Measurements from ENCODE around the gene TBX4. TPM values are rescaled to one million over a fixed set of nuclear protein-coding genes. Genes with fewer than 3 reads are reported as not detected.
"Not testable (repeated sequence)": the region's sequence is repeated elsewhere in the genome, so short reads cannot be mapped to it uniquely, and the experiment has no call there.

The TBX4 gene
- total and polyA plus RNA-seq, 5 experiments from 2014 or later: not detected

DNA sequence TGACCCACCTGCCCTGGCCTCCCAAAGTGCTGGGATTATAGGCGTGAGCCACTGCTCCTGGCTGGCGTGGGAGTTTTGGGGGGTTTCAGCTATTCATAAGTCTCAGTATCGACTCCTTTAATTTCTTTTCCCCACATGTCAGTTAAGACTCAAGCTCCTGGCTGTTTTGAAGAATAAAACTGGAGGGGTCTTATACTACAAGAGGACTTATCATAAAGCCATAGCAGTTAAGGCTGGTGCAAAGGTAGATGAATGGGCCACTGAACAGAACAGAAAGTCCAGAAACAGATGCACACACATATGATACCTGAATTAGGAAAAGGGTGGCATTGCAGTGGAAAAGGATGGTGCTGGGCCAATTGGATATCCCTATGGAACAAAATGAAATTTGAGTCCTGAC, 47.4 kb downstream of the TBX4 start:
- Mint-ChIP-seq H3K9me3 (peaks cover 0 to 2% (median 0%) of the 10 kb centered on the region in 9 donors), H3K36me3 (no peaks in the 10 kb centered on the region), H3K27me3 (peaks cover 5 to 25% (median 12%) of the 10 kb centered on the region in 5 donors), H3K4me3 (no peak overlapping the region), H3K27ac (no peak overlapping the region), H3K4me1 (peaks cover 0 to 9% (median 0%) of the 10 kb centered on the region in 4 donors)
- DNase-seq (no peak), ATAC-seq (no peak)
- POLR2A ChIA-PET: no interaction called here

DNA sequence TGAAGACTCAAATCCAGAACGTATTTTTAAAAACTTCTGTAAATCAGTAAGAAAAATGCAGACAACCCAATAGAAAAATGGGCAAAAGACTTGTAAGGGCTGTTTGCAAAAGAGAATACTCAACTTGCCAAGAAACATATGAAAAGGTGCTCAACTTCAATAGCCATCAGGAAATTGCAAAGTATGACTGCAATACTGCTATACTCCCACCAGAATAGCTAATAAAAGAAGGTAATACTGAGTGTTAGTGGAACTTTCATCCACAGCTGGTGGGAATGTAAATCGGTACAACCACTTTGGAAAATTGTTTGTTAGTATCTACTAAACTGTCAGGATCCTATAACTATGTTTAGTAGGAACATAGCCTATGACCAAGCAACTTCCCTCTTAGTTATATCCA, 48.1 kb downstream of the TBX4 start:
- ATAC-seq: no peak
- no peak for DNase-seq
- POLR2A ChIA-PET: interaction anchor here (0.8 kb wide), 1 partner anchor 10 kb away, joined by 4 read pairs; no protein-coding TSS in a partner anchor
- H3K36me3 Mint-ChIP-seq: no peaks in the 10 kb centered on the region
- peaks cover 0 to 2% (median 0%) of the 10 kb centered on the region in 9 donors for H3K9me3 Mint-ChIP-seq
- H3K4me1 Mint-ChIP-seq: peaks cover 0 to 9% (median 0%) of the 10 kb centered on the region in 4 donors
- peaks cover 10 to 31% (median 17%) of the 10 kb centered on the region in 5 donors for H3K27me3 Mint-ChIP-seq
- H3K27ac Mint-ChIP-seq: no peak overlapping the region
- H3K4me3 Mint-ChIP-seq: no peak overlapping the region

DNA sequence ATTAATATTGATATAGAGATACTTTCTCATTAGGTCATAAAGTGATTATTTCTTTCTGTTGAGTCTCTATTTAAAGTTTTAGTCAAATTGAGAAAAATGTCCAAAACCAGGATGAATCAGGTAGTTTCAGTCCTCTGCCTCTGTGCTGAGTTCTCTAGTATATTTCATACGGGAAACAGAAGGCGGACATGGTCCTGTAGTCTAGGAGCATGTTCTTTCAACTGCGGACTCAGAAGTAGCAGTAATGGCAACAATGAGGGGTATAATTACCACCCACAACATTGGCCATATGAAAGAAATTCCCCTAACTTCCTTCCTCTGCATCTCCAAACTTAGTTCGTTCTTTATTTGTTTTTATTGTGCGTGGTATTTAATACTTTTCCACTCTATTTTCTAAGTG, 50.1 kb downstream of the TBX4 start:
- Mint-ChIP-seq H3K9me3 (peaks cover 0 to 2% (median 0%) of the 10 kb centered on the region in 9 donors), H3K36me3 (no peaks in the 10 kb centered on the region), H3K4me1 (no peaks in the 10 kb centered on the region), H3K27me3 (peaks cover 10 to 39% (median 21%) of the 10 kb centered on the region in 5 donors), H3K27ac (no peak overlapping the region), H3K4me3 (no peak overlapping the region)
- ATAC-seq: no peak
- no peak for DNase-seq
- POLR2A ChIA-PET: no interaction called here

DNA sequence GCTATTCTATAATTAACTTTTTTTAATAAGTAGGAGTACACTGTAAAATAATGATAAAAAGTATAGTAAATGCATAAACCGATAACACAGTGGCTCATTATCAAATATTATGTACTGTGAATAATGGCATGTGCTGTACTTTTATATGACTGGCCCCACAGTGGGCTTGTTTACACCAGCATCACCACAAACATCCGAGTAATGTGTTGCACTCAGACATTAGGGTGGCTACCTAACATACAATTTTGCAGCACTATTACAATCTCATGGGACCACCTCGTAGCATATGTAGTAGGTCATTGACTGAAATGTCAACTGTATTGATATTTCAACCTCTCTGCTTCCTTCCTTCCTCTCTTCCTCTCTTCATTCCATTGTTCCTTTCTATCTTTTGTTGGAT, 51.7 kb downstream of the TBX4 start:
- no peak for DNase-seq

DNA sequence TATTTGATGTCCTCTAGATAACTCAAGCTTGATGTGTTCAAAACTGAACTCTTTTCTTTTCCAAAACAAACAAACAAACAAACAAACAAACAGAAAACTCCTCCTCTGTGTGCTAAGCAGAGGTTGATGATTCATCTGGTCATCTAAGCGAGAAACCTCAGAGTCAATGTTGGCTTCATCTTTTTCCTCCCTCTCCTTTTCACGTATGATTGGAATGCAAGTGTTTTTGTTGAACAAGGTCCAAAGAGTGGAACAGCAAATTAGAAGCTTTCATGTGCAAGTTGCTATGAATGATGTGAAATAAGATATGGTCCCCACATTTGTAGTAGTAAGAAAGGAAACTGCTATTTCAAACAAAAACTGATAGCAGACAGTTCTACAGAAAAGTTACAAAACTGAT, 52.5 kb downstream of the TBX4 start:
- ATAC-seq: no peak
- no peak for DNase-seq
- no peak overlapping the region for H3K4me3 Mint-ChIP-seq
- H3K27ac Mint-ChIP-seq: no peak overlapping the region
- H3K27me3 Mint-ChIP-seq: peaks cover 16 to 50% (median 20%) of the 10 kb centered on the region in 5 donors
- POLR2A ChIA-PET: no interaction called here
- peaks cover 0 to 2% (median 0%) of the 10 kb centered on the region in 9 donors for H3K9me3 Mint-ChIP-seq
- no peaks in the 10 kb centered on the region for H3K4me1 Mint-ChIP-seq
- H3K36me3 Mint-ChIP-seq: no peaks in the 10 kb centered on the region

More for the DNA sequence above, 51.7 kb downstream of the TBX4 start:
- no peaks in the 10 kb centered on the region for H3K36me3 Mint-ChIP-seq
- peaks cover 0 to 2% (median 0%) of the 10 kb centered on the region in 9 donors for H3K9me3 Mint-ChIP-seq
- no peaks in the 10 kb centered on the region for H3K4me1 Mint-ChIP-seq
- POLR2A ChIA-PET: no interaction called here
- ATAC-seq: no peak
- H3K4me3 Mint-ChIP-seq: no peak overlapping the region
- peaks cover 16 to 48% (median 21%) of the 10 kb centered on the region in 5 donors for H3K27me3 Mint-ChIP-seq
- no peak overlapping the region for H3K27ac Mint-ChIP-seq

DNA sequence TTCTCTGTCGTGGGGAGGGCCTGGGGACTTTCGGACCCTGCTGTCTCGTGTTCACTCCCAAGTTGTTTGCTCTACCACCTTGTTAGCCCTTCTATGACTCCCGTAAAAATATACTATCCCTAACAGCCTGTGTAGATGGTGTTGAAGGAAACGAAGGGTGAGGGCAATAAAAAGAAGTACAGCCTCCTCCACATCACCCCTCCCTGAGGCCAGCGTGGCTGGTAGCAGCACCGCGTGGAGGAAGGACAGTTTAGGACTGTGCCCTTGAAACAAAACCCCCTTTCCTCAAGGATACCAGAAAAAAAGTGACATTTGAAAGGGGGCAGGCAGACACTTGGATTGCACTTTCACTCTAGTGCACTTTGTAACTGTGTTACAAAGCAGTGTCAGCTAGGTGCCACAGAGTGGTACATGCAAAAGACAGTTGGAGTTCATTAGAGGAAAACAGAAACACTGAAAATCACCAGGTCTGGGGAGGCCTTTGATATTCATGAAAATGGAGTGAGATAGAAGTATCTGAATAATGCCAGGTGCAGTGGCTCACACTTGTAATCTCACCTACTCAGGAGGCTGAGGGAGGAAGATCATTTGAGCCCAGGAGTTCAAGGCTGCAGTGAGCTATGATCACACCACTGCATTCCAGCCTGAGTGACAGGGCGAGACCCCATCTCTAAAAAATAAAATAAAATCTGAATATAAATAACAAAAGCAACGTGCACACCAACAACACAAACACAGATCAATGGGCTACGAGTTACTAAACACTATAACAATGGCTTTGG, 53.8 kb downstream of the TBX4 start:
- Mint-ChIP-seq H3K9me3 (no peaks in the 10 kb centered on the region), H3K36me3 (no peaks in the 10 kb centered on the region), H3K27ac (no peak overlapping the region), H3K27me3 (peaks cover 16 to 62% (median 24%) of the 10 kb centered on the region in 5 donors), H3K4me1 (no peaks in the 10 kb centered on the region), H3K4me3 (no peak overlapping the region)
- no peak for DNase-seq
- ATAC-seq: no peak
- POLR2A ChIA-PET: no interaction called here

DNA sequence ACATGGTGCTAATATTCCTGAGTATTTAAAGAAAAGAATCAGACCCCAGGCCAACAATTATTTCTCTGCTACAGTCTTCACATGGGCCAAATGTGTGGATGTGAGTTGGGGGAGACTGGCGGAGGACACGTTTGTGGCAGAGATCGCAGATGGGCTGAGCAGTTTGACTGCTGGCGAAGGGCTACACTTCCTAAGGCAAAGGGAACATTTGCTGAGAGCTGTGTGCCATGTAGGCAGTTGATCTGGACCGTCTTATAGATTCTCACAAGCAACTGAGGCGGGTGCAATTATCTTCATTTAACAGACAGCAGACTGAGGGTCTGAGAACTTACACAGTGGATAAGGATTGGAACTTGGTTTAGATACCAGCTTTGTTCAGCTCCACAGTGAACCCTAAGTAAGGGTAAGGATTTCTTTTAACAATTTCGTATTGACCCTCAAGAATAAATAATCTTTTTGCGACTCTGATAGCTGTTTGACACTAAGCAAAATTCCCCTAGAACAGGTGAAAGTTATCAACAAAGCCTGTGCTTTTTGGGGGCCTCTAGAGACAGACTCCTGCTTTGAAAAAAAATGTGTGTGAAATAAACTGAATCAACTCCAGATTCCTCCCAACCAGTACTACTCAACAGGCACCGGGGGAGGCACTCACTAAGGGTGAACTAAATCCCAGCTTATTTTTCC, 55.3 kb downstream of the TBX4 start:
- no peak overlapping the region for H3K4me3 Mint-ChIP-seq
- H3K36me3 Mint-ChIP-seq: no peaks in the 10 kb centered on the region
- no peaks in the 10 kb centered on the region for H3K4me1 Mint-ChIP-seq
- H3K9me3 Mint-ChIP-seq: no peaks in the 10 kb centered on the region
- peaks cover 17 to 51% (median 21%) of the 10 kb centered on the region in 5 donors for H3K27me3 Mint-ChIP-seq
- DNase-seq (no peak), ATAC-seq (no peak)
- POLR2A ChIA-PET: no interaction called here
- H3K27ac Mint-ChIP-seq: no peak overlapping the region

DNA sequence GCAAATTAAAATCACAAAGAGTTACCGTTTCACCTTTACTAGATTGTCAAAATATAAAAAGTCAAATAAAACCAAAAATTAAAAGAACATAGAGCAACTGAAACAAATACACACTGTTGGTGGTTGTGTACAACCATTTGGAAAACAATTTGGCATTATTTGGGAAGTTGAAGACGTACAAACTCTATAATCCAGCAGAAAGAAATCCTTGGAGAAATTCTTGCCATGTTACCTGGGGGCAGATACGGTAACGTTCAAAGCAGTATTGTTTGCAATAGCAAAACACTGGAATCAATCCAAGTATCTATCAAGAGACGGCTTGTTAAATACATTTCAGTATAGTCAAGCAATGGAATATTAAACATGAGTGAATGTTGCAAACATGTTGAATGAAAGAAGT, 56.7 kb downstream of the TBX4 start:
- ATAC-seq: no peak
- DNase-seq: no peak
- Mint-ChIP-seq H3K9me3 (no peaks in the 10 kb centered on the region), H3K36me3 (no peaks in the 10 kb centered on the region), H3K27me3 (peaks cover 19 to 51% (median 21%) of the 10 kb centered on the region in 5 donors), H3K4me1 (no peaks in the 10 kb centered on the region), H3K4me3 (no peak overlapping the region), H3K27ac (no peak overlapping the region)
- POLR2A ChIA-PET: no interaction called here

DNA sequence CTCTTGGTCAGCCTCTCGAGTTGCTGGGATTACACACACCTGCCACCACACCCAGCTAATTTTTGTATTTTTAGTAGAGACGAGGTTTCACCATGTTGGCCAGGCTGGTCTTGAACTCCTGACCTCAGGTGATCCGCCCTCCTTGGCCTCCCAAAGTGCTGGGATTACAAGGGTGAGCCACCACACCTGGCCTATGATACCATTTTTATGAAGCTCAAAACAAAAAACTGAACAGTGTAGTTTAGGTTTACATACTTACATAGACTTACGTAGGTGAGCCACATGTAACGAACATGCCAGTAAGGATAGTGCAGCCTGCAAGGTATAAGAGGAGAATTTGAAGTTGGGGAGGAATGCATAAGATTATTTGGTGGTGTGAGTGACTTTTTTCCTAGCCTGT, 57.2 kb downstream of the TBX4 start:
- H3K36me3 Mint-ChIP-seq, H3K4me1 Mint-ChIP-seq, DNase-seq, H3K9me3 Mint-ChIP-seq, POLR2A ChIA-PET, ATAC-seq, H3K27ac Mint-ChIP-seq, H3K4me3 Mint-ChIP-seq: not testable (repeated sequence)
- H3K27me3 Mint-ChIP-seq: peaks cover 20 to 51% (median 25%) of the 10 kb centered on the region in 5 donors

DNA sequence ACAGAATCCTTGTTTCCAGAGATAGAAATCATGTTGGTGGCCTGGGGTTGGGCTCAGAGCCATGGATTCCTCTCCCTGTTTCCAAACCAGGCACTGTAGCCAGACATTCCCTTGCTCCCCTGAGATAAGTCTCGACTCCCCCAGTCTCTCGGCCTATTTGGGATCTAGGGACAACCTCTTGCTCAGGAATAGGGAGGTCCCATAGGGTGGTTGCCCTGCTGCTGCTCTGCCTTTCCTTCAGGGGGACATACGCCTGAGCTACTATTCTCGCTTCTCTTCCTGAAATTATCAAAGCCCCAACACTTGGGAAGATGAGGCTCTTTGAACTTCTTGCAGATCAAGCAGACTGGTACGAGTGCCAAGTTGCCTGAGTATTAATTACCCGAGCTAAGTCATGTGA, 58.0 kb downstream of the TBX4 start:
- H3K27me3 Mint-ChIP-seq: peaks cover 14 to 43% (median 22%) of the 10 kb centered on the region in 5 donors
- no peak overlapping the region for H3K4me3 Mint-ChIP-seq

DNA sequence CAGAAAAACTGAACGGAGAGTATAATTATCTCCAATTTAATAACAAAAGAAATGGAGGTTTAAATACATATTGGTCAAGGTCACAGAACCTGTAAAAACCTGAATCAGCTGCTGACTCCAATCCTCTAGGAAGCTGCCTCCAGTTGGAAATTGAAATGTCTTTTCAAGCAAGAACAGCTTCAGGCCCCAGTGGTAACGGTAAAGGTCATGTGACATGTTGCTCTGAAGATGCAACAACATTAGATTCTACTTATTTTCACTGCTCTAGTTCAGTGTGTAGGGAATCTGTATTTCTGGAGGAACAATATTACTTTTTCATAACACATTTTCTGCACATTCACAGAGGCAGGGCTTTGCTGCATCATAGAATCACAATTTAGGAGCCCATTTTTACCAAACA, 58.8 kb downstream of the TBX4 start:
- no peak overlapping the region for H3K27ac Mint-ChIP-seq
- H3K4me3 Mint-ChIP-seq: no peak overlapping the region
- peaks cover 10 to 40% (median 17%) of the 10 kb centered on the region in 5 donors for H3K27me3 Mint-ChIP-seq
- ATAC-seq (no peak), DNase-seq (no peak)
- no peaks in the 10 kb centered on the region for H3K9me3 Mint-ChIP-seq
- no peaks in the 10 kb centered on the region for H3K4me1 Mint-ChIP-seq
- H3K36me3 Mint-ChIP-seq: no peaks in the 10 kb centered on the region
- POLR2A ChIA-PET: no interaction called here

More for the DNA sequence above, 58.0 kb downstream of the TBX4 start:
- Mint-ChIP-seq H3K27ac (no peak overlapping the region), H3K36me3 (no peaks in the 10 kb centered on the region), H3K4me1 (no peaks in the 10 kb centered on the region), H3K9me3 (no peaks in the 10 kb centered on the region)
- ATAC-seq (no peak), DNase-seq (no peak)
- POLR2A ChIA-PET: no interaction called here

DNA sequence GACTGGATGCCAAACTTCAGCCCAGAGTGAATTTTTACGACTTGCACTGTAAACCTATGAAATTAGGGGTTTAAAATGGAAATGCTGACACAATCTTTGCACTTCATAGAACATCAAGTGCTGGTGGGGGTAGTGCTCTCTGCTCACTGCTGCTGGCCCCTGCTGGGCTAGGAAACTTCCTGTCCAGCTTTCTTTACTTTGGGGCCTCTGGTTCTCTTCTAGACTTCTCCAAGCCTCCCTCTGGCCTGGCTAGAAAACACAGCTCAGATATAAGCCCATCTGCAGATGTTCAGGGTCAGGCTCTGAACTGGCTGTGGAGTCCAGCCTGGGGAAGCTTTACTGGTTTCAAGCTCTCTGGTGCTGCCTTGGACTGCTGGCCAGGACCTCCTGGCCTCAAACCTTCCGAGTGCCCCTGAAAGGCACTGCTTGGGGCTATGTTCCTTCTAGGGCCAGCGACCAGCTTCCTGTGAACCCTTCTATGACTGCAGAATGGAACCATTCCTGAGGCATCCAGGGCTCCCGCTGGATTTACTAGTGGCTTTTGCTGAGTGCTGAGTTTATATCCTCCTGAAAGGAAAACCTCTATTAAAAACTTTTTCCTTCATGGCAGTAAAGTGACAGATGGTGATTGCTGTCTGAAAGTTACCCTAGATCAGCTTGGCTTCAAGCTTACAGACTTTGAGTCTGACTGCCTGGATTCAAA, 59.4 kb downstream of the TBX4 start:
- POLR2A ChIA-PET: no interaction called here
- H3K9me3 Mint-ChIP-seq: no peaks in the 10 kb centered on the region
- DNase-seq: no peak
- no peak overlapping the region for H3K4me3 Mint-ChIP-seq
- H3K27ac Mint-ChIP-seq: no peak overlapping the region
- H3K36me3 Mint-ChIP-seq: no peaks in the 10 kb centered on the region
- H3K27me3 Mint-ChIP-seq: peaks cover 8 to 40% (median 16%) of the 10 kb centered on the region in 5 donors
- H3K4me1 Mint-ChIP-seq: no peaks in the 10 kb centered on the region
- ATAC-seq: no peak

DNA sequence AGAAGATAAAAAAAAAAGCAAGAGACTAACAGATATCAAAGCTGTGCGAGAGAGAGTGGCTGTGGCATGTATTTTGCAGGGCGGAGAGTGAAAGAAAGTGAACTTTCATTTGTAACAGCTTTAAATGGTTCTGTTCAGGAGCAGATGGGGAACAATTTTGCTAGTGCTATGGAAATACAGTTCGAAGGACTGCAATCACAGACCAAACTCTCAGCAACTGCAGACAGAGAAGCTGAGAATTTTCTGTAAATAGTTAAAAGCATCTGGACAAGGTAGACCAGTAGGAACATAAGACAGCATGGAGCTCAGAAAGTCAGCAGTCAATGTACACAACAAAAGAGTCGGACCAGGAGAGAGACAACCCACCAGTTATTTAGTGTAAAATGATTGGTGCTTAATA, 62.3 kb downstream of the TBX4 start:
- Mint-ChIP-seq H3K27ac (no peak overlapping the region), H3K4me3 (no peak overlapping the region), H3K9me3 (no peaks in the 10 kb centered on the region), H3K4me1 (no peaks in the 10 kb centered on the region), H3K27me3 (peaks cover 5 to 22% (median 12%) of the 10 kb centered on the region in 5 donors), H3K36me3 (no peaks in the 10 kb centered on the region)
- POLR2A ChIA-PET: no interaction called here
- ATAC-seq (no peak), DNase-seq (no peak)

Measured in naive thymus-derived CD8-positive, alpha-beta T cell (primary cell).